ENCODE measurements around the gene DGCR2.

DGCR2 gene

DNA sequence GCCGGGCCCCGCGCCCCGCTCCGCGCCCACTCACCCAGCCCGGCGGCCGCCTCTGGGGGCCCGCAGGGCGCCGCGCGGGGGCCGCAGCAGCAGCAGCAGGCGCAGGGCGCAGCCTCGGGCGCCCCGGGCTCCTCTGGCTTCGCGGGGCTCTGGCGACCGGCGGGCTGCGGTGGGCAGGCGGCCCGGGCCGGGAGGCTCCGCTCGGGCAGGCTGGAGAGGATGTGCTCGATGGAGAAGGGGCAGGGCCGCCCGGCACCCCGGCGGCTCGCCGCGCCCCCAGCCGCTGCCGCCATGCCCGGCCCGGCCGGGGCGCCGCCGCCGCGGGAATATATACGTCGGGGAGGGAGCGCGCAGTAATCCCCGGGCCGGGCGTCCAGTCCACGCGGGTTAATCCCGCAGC lies 27.8 kb upstream of the DGCR2 start, which contains the start of gene GSC2:
TSS of gene GSC2 (minus strand) at position 302 of the 400 bp plus-strand sequence. CDS start at position 293, 9 bp downstream.
- H3K4me3 ChIP-seq (ENCODE audit: low read depth, low read length), result no peak within 1 kb of the TSS
- DNase-seq (ENCODE audit: low read depth), result no peak
- no peak for TF ChIP-seq CTCF (conservative IDR thresholded peaks at IDR 0.05; ENCODE audit: low read depth, low read length)

GRCh38 chr22:19149047-19149883 lies 27.1 kb upstream of the DGCR2 start:
- H3K4me3 ChIP-seq (ENCODE audit: low read depth, low read length), result no peak overlapping the region
- TF ChIP-seq CTCF (conservative IDR thresholded peaks at IDR 0.05; ENCODE audit: low read depth, low read length), result no peak
- DNase-seq (ENCODE audit: low read depth), result no peak

DNA sequence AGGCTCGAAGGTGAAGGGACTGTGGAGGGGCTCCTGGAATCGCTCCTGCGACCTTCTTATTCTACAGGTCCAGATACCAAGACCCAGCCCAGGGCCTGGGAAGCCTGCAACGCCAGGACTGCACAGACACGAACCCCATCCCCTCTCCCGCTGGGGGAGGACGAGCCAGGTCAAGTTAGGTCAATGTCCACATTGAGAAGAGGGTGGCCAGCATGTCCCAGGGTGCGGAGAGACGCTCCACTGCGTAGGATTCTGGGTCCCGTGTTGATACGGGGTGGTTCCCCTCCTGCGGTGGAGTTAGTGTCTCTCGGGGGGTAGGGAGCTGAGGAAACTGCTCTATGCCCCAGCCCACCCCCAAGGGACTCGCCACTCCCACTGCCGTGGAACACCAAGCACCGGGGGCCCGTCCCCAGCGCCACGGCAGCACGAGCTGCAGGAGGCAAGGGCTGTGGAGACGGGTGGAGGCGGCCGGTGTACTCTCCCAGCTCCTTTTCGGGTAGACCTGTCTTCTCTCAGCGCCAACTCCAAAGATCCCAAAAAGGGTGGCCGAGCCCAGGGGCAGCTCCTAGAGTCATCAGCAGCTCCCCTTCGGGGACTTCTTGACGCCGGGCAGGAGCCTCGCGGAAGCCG lies 26.3 kb upstream of the DGCR2 start:
- no peak for TF ChIP-seq CTCF (conservative IDR thresholded peaks at IDR 0.05; ENCODE audit: low read depth, low read length)
- H3K4me3 ChIP-seq (ENCODE audit: low read depth, low read length), result no peak overlapping the region
- no peak for DNase-seq (ENCODE audit: low read depth)

DNA sequence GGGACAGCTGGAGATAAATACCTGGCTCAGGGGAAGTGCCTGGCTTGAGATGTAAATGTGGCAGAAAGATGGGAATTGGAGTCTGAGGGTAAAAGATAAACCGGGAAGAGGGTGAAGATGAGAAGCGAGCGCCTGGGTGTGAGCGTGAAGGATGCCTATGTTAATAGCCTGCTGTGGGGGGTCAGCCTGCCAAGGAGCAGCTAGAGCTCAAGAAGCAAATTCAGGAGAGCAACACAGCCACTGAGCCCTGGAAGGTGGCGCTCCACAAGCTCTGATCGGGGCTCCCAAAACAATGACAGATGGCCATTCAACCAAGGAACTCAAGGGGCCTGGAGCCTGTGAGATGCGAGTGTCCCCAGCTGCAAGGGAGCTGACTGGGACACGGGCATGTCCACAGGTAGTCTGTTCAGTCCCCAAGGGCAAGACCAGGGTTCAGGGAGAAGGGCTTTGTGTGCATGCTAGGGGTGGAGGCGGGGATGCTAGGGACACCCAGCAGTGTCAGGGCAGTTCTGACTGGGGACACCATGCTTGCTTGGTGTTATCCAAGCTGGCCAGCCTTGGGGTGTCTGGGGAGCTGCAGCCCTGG lies 25.1 kb upstream of the DGCR2 start:
- no peak overlapping the region for H3K4me3 ChIP-seq (ENCODE audit: low read depth, low read length)
- TF ChIP-seq CTCF (conservative IDR thresholded peaks at IDR 0.05; ENCODE audit: low read depth, low read length), result no peak
- DNase-seq (ENCODE audit: low read depth), result no peak

DNA sequence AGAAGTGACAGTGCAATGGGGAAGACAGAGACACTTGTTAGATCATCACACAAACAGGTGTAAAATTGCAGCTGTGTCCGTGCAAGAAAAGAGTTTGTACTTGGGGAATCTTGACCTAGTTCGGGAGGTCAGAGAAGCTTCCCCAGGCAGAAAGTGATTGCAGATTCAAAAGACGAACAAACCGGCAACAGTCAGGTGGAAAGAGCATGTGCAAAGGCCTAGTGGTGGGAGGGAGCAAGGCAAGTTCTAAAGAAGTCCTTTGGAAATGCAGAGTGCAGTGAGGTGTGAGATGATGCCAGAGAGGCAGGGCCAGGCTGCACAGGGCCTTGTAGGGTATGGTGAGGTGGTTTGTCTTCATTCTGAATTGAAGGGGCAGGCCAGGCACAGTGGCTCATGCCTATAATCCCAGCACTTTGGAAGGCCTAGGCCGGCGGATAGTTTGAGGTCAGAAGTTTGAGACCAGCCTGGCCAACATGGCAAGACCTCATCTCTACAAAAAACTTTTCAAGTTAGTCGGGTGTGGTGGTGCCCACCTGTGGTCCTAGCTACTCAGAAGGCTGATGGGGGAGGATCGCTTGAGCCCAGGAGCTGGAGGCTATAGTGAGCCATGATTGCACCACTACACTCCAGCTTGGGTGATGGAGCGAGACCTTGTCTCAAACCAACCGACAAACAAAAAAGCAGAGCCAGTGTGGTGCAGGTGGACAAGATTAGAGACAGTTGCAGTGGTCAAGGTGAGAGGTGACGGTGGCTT lies 24.2 kb upstream of the DGCR2 start:
- no peak for DNase-seq (ENCODE audit: low read depth)
- H3K4me3 ChIP-seq (ENCODE audit: low read depth, low read length), result no peak overlapping the region
- no peak for TF ChIP-seq CTCF (conservative IDR thresholded peaks at IDR 0.05; ENCODE audit: low read depth, low read length)

- DNase-seq (ENCODE audit: low read depth), result peak; percentile 20
- TF ChIP-seq CTCF (conservative IDR thresholded peaks at IDR 0.05; ENCODE audit: low read depth, low read length), result no peak
- peak overlapping the region; percentile 98 for H3K4me3 ChIP-seq (ENCODE audit: low read depth, low read length)
Observed at GRCh38 chr22:19143967-19144400, 21.8 kb upstream of the DGCR2 start.
